DOHH2 (cell line): ENCODE data around the gene RXRA.
"Not testable (repeated sequence)": the region's sequence is repeated elsewhere in the genome, so short reads cannot be mapped to it uniquely, and the experiment has no call there.

ENCODE experiments used
- H3F3A ChIP-seq: fragments of 200-600 bp; sonication (generic), shearing (Covaris generic); 2 replicates; pipeline ENCODE4 v1.6.0; 2016; ENCODE audit warnings: antibody characterized with exemption, mild to moderate bottlenecking; ENCODE audit not compliant: control insufficient read depth, insufficient read depth
- H3K27ac ChIP-seq: fragments of 200-600 bp; sonication (generic); 2 replicates; pipeline ENCODE4 v1.5.1; 2014; ENCODE audit warnings: low read depth, mild to moderate bottlenecking, low read length, moderate library complexity
- H3K27me3 ChIP-seq: fragments of 200-600 bp; sonication (generic); 2 replicates; pipeline ENCODE4 v1.6.1; 2014; ENCODE audit warnings: mild to moderate bottlenecking, low read length, mixed read lengths; ENCODE audit not compliant: control insufficient read depth
- H3K36me3 ChIP-seq: fragments of 200-600 bp; sonication (generic); 2 replicates; pipeline ENCODE4 v1.6.1; 2014; ENCODE audit warnings: mild to moderate bottlenecking, low read length, moderate library complexity, mixed read lengths; ENCODE audit not compliant: control insufficient read depth
- H3K4me1 ChIP-seq: fragments of 200-600 bp; sonication (generic); 2 replicates; pipeline ENCODE4 v1.6.1; 2014; ENCODE audit warnings: mild to moderate bottlenecking, low read length, mixed read lengths; ENCODE audit not compliant: control insufficient read depth
- H3K4me2 ChIP-seq: fragments of 200-600 bp; sonication (generic); 2 replicates; pipeline ENCODE4 v1.6.0; 2014; ENCODE audit warnings: mild to moderate bottlenecking, low read length, moderate library complexity
- H3K4me3 ChIP-seq: fragments of 200-600 bp; sonication (generic); 2 replicates; pipeline ENCODE4 v1.5.1; 2014; ENCODE audit warnings: mild to moderate bottlenecking, low read length, mixed read lengths
- H3K79me2 ChIP-seq: fragments of 200-600 bp; sonication (generic); 2 replicates; pipeline ENCODE4 v1.6.1; 2014; ENCODE audit warnings: mild to moderate bottlenecking, low read length, mixed read lengths; ENCODE audit not compliant: control insufficient read depth
- H3K9me2 ChIP-seq: fragments of 200-600 bp; sonication (generic); replicated peaks from 2 replicates; pipeline ENCODE4 v1.6.1; 2014; ENCODE audit warnings: mild to moderate bottlenecking, low read length, mixed read lengths; ENCODE audit not compliant: control insufficient read depth
- H3K9me3 ChIP-seq: fragments of 200-600 bp; sonication (generic); 2 replicates; pipeline ENCODE4 v1.6.1; 2014; ENCODE audit warnings: antibody characterized with exemption, low read length, mixed read lengths; ENCODE audit not compliant: control insufficient read depth, insufficient read depth
- H4K20me1 ChIP-seq: fragments of 200-600 bp; sonication (generic); 2 replicates; pipeline ENCODE4 v1.6.0; 2014; ENCODE audit warnings: low read depth, mild to moderate bottlenecking, antibody characterized with exemption, low read length, moderate library complexity; ENCODE audit not compliant: control insufficient read depth, insufficient read depth
- CTCF ChIP-seq: fragments of 200-600 bp; sonication (generic); IDR thresholded peaks from one replicate; pipeline ENCODE4 v1.5.1; 2014; ENCODE audit warnings: antibody characterized with exemption, mild to moderate bottlenecking, low read depth, low read length; ENCODE audit not compliant: poor library complexity, severe bottlenecking
- EZH2phosphoT487 ChIP-seq: fragments of 200-600 bp; sonication (generic); IDR thresholded peaks from 2 replicates; pipeline ENCODE4 v1.6.1; 2017; ENCODE audit warnings: borderline replicate concordance, mild to moderate bottlenecking, antibody characterized with exemption, low read length, moderate library complexity, mixed read lengths

RXRA gene

GRCh38 chr9:134307674-134308638 is 18.3 kb upstream of the RXRA start:
- Histone ChIP-seq H4K20me1 (no peaks in the 10 kb centered on the region), H3K4me3 (no peak overlapping the region), H3K4me1 (no peaks in the 10 kb centered on the region), H3K79me2 (no peaks in the 10 kb centered on the region), H3F3A (no peaks in the 10 kb centered on the region), H3K4me2 (no peak overlapping the region), H3K36me3 (no peaks in the 10 kb centered on the region), H3K27me3 (no peaks in the 10 kb centered on the region), H3K27ac (no peak overlapping the region), H3K9me2 (no peaks in the 10 kb centered on the region), H3K9me3 (no peaks in the 10 kb centered on the region)
- TF ChIP-seq CTCF (no peak), EZH2phosphoT487 (no peak)

GRCh38 chr9:134308639-134309220 is 17.5 kb upstream of the RXRA start:
- not testable (repeated sequence) for H3K36me3 ChIP-seq, H3K27ac ChIP-seq, H3K4me2 ChIP-seq, H3K4me1 ChIP-seq, H3K4me3 ChIP-seq, H3F3A ChIP-seq, H3K79me2 ChIP-seq, H4K20me1 ChIP-seq, H3K9me3 ChIP-seq, H3K9me2 ChIP-seq, H3K27me3 ChIP-seq

GRCh38 chr9:134313470-134313869 is 12.8 kb upstream of the RXRA start:
- Histone ChIP-seq H3K4me1 (no peaks in the 10 kb centered on the region), H4K20me1 (no peaks in the 10 kb centered on the region), H3K27ac (no peak overlapping the region), H3K4me3 (no peak overlapping the region), H3K9me2 (no peaks in the 10 kb centered on the region), H3K27me3 (no peaks in the 10 kb centered on the region), H3K4me2 (no peak overlapping the region), H3F3A (no peaks in the 10 kb centered on the region), H3K9me3 (no peaks in the 10 kb centered on the region), H3K36me3 (no peaks in the 10 kb centered on the region), H3K79me2 (no peaks in the 10 kb centered on the region)
- TF ChIP-seq EZH2phosphoT487, result no peak
- TF ChIP-seq CTCF, result no peak
